Bronchial epithelial cell (primary cell): ENCODE data around the gene KIF1A. TPM values are rescaled to one million over a fixed set of nuclear protein-coding genes. Genes with fewer than 3 reads are reported as not detected.
"Not testable (repeated sequence)": the region's sequence is repeated elsewhere in the genome, so short reads cannot be mapped to it uniquely, and the experiment has no call there.

Experiments used
- DNase-seq: peaks from one replicate; pipeline ENCODE4 v3.0.0-alpha.2; 2010; ENCODE audit warnings: low read depth
- FAIRE-seq: peaks from 2 replicates; lab custom pipeline; 2011; peaks lifted over from hg19 to GRCh38; lab: Jason Lieb, UNC
- H3K27me3 ChIP-seq: 2 replicates; pipeline ENCODE4 v1.5.1; 2011; ENCODE audit warnings: low read length; ENCODE audit not compliant: control insufficient read depth, insufficient read depth
- H3K36me3 ChIP-seq: 2 replicates; pipeline ENCODE4 v1.5.1; 2011; ENCODE audit warnings: low read length; ENCODE audit not compliant: control insufficient read depth, insufficient read depth
- H3K4me3 ChIP-seq: 2 replicates; pipeline ENCODE4 v1.5.1; 2011; ENCODE audit warnings: mild to moderate bottlenecking, low read depth, low read length, control low read depth
- CTCF ChIP-seq: IDR thresholded peaks from 2 replicates; pipeline ENCODE4 v1.5.1; 2011; ENCODE audit warnings: mild to moderate bottlenecking, moderate library complexity, low read length, control low read depth, inconsistent platforms; ENCODE audit not compliant: insufficient read depth, severe bottlenecking
- total RNA-seq: library from RNA; depleted of rRNA; stranded (reverse); fragments of >200 nt; gene quantifications from 2 replicates; pipeline ENCODE4 v1.2.1, GENCODE V29; 2014

Gene KIF1A
- total RNA-seq, 1 donor from 2014 or later, result not detected

GRCh38 chr2:240782221-240782885 lies 37.7 kb downstream of the KIF1A start:
- DNase-seq, result no peak
- TF ChIP-seq CTCF, result no peak
- Histone ChIP-seq H3K36me3 (no peaks in the 10 kb centered on the region), H3K27me3 (no peaks in the 10 kb centered on the region), H3K4me3 (no peak overlapping the region)
- no peak for FAIRE-seq

- FAIRE-seq (no peak), DNase-seq (no peak)
- Histone ChIP-seq H3K36me3 (no peaks in the 10 kb centered on the region), H3K4me3 (no peak overlapping the region), H3K27me3 (no peaks in the 10 kb centered on the region)
- TF ChIP-seq CTCF, result no peak
Observed at GRCh38 chr2:240781471-240782220, 38.4 kb downstream of the KIF1A start.

GRCh38 chr2:240780023-240780700 lies 39.9 kb downstream of the KIF1A start:
- Histone ChIP-seq H3K27me3 (no peaks in the 10 kb centered on the region), H3K36me3 (no peaks in the 10 kb centered on the region), H3K4me3 (no peak overlapping the region)
- DNase-seq (no peak), FAIRE-seq (peak; percentile 28)
- TF ChIP-seq CTCF, result no peak

- not testable (repeated sequence) for H3K36me3 ChIP-seq, H3K27me3 ChIP-seq, H3K4me3 ChIP-seq, DNase-seq
- peak; percentile 89 for FAIRE-seq
Observed at GRCh38 chr2:240779250-240779832, 40.7 kb downstream of the KIF1A start.

- no peak for TF ChIP-seq CTCF
- no peak overlapping the region for H3K4me3 ChIP-seq
- no peaks in the 10 kb centered on the region for H3K27me3 ChIP-seq
- no peak for DNase-seq
- H3K36me3 ChIP-seq, result no peaks in the 10 kb centered on the region
- FAIRE-seq, result no peak
Observed at GRCh38 chr2:240778426-240778825, 41.6 kb downstream of the KIF1A start.
